Mesothelial cell of epicardium (in vitro differentiated cells): ENCODE results near the gene ACVR1B. TPM values are rescaled to one million over a fixed set of nuclear protein-coding genes. Genes with fewer than 3 reads are reported as not detected.
A peak's percentile ranks its signal among the peaks of the same experiment; 100 is the strongest.

Experiments
- DNase-seq, 2 experiments: peaks; one replicate each; pipeline ENCODE4 v3.0.0; 2021; ENCODE audit warnings: low spot score in 2 of 2; ENCODE audit not compliant: unreplicated experiment in 2 of 2
- H3K27ac Mint-ChIP-seq: 2 replicates; pipeline ENCODE4 v1.8.0; 2021; ENCODE audit warnings: mixed read lengths
- H3K27me3 Mint-ChIP-seq: 2 replicates; pipeline ENCODE4 v1.8.0; 2021; ENCODE audit warnings: low read depth, mixed read lengths
- H3K36me3 Mint-ChIP-seq: 2 replicates; pipeline ENCODE4 v1.8.0; 2021; ENCODE audit warnings: mixed read lengths
- H3K4me1 Mint-ChIP-seq: 2 replicates; pipeline ENCODE4 v1.8.0; 2021; ENCODE audit warnings: mixed read lengths
- H3K4me3 Mint-ChIP-seq: 2 replicates; pipeline ENCODE4 v1.8.0; 2021; ENCODE audit warnings: mild to moderate bottlenecking, moderate library complexity, mixed read lengths
- H3K9me3 Mint-ChIP-seq: 2 replicates; pipeline ENCODE4 v1.8.0; 2021; ENCODE audit warnings: mixed read lengths
- total RNA-seq: library from RNA; stranded (reverse); gene quantifications from 3 replicates; pipeline ENCODE4 v1.2.1, GENCODE V29; 2021
- TF ChIP-seq, protein P1 (sequence below): fragments of 200-600 bp; sonication (generic); IDR thresholded peaks from one replicate; pipeline ENCODE4 v1.5.0; 2021; ENCODE audit warnings: antibody characterized with exemption; ENCODE audit not compliant: unreplicated experiment

ACVR1B gene
- total RNA-seq, 1 donor from 2014 or later: 31.2 TPM

DNA sequence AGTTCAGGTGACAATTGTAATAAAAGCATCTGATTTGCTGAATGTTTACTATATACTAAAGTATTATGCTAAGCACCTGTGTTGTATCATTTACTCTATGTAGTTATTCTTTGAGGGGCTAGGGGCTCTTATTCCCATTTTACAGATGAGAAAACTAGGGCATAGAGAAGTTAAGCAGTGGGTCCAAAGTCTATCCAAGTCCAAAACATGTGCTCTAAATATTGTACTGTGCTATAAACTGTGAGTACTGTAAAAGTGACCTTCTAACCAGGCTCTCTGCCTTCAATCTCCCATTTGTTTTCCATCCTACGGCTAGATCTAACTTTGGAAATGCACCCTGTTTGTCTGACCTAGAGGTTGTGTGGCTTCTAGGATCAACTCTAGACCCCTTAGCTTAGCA, 9.0 kb downstream of the ACVR1B start:
- H3K4me1 Mint-ChIP-seq: peaks cover 25% of the 10 kb centered on the region
- H3K36me3 Mint-ChIP-seq: peaks cover 26% of the 10 kb centered on the region
- TF ChIP-seq, protein P1, sequence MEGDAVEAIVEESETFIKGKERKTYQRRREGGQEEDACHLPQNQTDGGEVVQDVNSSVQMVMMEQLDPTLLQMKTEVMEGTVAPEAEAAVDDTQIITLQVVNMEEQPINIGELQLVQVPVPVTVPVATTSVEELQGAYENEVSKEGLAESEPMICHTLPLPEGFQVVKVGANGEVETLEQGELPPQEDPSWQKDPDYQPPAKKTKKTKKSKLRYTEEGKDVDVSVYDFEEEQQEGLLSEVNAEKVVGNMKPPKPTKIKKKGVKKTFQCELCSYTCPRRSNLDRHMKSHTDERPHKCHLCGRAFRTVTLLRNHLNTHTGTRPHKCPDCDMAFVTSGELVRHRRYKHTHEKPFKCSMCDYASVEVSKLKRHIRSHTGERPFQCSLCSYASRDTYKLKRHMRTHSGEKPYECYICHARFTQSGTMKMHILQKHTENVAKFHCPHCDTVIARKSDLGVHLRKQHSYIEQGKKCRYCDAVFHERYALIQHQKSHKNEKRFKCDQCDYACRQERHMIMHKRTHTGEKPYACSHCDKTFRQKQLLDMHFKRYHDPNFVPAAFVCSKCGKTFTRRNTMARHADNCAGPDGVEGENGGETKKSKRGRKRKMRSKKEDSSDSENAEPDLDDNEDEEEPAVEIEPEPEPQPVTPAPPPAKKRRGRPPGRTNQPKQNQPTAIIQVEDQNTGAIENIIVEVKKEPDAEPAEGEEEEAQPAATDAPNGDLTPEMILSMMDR: no peak
- H3K27ac Mint-ChIP-seq: peak overlapping the region; percentile 14
- DNase-seq: no peak
- H3K4me3 Mint-ChIP-seq: no peak overlapping the region
- no peaks in the 10 kb centered on the region for H3K27me3 Mint-ChIP-seq
- H3K9me3 Mint-ChIP-seq: peaks cover 11% of the 10 kb centered on the region

DNA sequence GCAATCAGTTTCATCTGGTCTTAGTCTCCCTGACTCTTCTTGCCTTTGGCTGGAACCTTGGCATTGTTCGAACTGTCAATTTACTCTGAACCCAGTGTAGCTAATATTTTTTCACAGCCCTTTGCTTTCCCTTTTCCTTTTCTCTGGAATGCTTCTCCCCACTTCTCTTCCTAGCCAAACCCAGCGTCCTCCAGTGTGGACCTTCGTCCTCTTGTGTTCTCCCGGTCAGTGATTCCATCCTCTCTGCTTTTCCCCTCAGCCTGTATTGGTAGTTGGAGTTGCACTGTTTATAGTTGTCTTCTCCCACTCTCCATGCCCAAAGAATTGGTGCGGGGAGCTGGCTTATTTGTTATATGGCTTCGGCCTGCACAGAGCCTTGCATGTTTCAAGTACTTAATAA, 9.4 kb downstream of the ACVR1B start:
- Mint-ChIP-seq H3K27me3 (no peaks in the 10 kb centered on the region), H3K9me3 (peaks cover 15% of the 10 kb centered on the region), H3K36me3 (peaks cover 30% of the 10 kb centered on the region), H3K4me1 (peaks cover 20% of the 10 kb centered on the region), H3K4me3 (no peak overlapping the region), H3K27ac (peak overlapping the region; percentile 14)
- no peak for DNase-seq
- TF ChIP-seq, protein P1: no peak

DNA sequence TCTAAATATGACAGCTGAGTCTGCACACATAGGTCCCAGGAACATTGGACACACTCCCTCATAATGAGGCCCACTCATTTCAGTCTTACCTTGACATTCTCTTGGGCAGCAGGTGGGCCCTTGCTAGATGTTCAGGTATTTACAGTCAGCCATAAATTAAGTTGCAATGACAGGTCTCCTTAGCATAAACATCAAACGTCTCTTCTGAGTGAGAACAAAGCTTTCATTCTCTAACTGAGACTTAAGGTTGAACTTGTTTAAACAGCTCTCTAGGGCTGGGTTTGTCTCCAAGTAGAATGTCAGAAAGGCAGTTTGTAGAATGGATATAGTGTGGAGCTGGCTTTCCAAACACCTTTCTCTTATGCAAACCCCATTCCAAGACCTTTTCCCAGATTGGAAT, 10.3 kb downstream of the ACVR1B start:
- Mint-ChIP-seq H3K4me1 (peaks cover 20% of the 10 kb centered on the region), H3K27ac (peak overlapping the region; percentile 66), H3K9me3 (peaks cover 19% of the 10 kb centered on the region), H3K4me3 (no peak overlapping the region), H3K27me3 (no peaks in the 10 kb centered on the region), H3K36me3 (peaks cover 33% of the 10 kb centered on the region)
- TF ChIP-seq, protein P1: no peak
- no peak for DNase-seq

DNA sequence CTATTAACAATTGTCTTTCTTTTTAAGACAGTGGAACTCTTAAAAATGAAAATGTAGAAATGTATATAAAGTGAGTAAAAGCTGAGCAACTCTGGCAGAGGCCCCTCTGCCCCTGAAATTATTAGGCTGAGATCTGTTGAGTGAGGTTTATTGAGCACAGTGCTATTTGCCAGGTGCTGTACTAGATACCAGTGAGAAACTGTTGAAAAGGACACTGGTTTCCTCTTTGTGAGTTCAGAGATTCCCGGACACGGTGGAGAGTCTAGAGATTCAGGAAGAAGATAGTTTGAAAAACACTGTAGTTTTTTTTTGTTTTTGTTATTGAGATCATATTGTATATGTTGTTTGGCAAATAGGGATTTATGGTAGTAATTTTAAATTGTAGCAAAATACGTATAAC, 11.2 kb downstream of the ACVR1B start:
- DNase-seq: no peak
- Mint-ChIP-seq H3K27me3 (no peaks in the 10 kb centered on the region), H3K4me3 (no peak overlapping the region), H3K36me3 (peaks cover 33% of the 10 kb centered on the region), H3K9me3 (peaks cover 19% of the 10 kb centered on the region), H3K4me1 (peaks cover 20% of the 10 kb centered on the region), H3K27ac (peak overlapping the region; percentile 66)
- TF ChIP-seq, protein P1: no peak

DNA sequence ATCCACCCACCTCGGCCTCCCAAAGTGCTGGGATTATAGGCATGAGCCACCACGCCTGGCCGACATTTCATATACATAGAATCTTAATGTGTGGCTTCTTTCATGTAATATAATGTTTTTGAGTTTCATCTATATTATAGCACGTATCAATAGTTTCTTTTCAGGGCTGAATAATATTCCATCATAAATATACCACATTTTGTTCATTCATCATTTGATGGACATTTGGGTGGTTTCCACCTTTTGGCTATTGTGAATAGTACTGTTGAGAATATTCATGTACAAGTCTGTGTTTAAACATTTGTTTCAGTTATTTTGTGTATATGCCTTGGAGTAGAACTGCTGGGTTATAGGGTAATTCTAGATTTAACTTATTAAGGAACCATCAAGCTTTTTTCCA, 12.0 kb downstream of the ACVR1B start:
- Mint-ChIP-seq H3K9me3 (peaks cover 19% of the 10 kb centered on the region), H3K4me1 (peaks cover 20% of the 10 kb centered on the region), H3K36me3 (peaks cover 32% of the 10 kb centered on the region), H3K27ac (no peak overlapping the region), H3K27me3 (no peaks in the 10 kb centered on the region), H3K4me3 (no peak overlapping the region)
- no peak for DNase-seq
- TF ChIP-seq, protein P1: no peak

DNA sequence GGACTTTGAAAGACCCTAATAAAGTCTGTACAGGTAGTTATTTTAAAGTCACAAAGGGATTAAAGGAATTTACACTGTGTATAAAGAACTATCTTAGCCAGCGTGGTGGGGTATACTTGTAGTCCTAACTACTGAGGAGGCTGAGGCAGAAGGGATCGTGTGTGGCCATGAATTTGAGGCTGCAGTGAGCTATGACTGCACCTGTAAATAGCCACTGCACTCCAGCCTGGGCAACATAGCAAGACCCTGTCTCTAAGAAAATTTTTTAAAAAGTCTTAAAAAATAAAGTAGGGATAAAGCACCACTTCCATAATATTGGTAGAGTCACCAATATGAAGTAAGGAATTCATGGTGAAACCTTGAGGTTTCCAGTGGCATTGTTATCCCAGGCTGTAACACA, 18.1 kb downstream of the ACVR1B start:
- H3K4me3 Mint-ChIP-seq: no peak overlapping the region
- H3K4me1 Mint-ChIP-seq: peaks cover 22% of the 10 kb centered on the region
- TF ChIP-seq, protein P1: no peak
- DNase-seq: no peak
- peaks cover 14% of the 10 kb centered on the region for H3K36me3 Mint-ChIP-seq
- H3K27ac Mint-ChIP-seq: no peak overlapping the region
- peaks cover 15% of the 10 kb centered on the region for H3K9me3 Mint-ChIP-seq
- no peaks in the 10 kb centered on the region for H3K27me3 Mint-ChIP-seq
